Nephron progenitor cell (in vitro differentiated cells): Measurements from ENCODE around the gene FAM110D.

ENCODE experiments used
- DNase-seq: peaks from one replicate; pipeline ENCODE4 v3.0.0; 2021
- H3K27ac Mint-ChIP-seq: 2 replicates; pipeline ENCODE4 v1.8.0; 2021; ENCODE audit warnings: mild to moderate bottlenecking, moderate library complexity, mixed read lengths
- H3K27me3 Mint-ChIP-seq: 2 replicates; pipeline ENCODE4 v1.8.0; 2021; ENCODE audit warnings: mild to moderate bottlenecking, low read depth, mixed read lengths; ENCODE audit not compliant: poor library complexity
- H3K36me3 Mint-ChIP-seq: 2 replicates; pipeline ENCODE4 v1.8.0; 2021; ENCODE audit warnings: low read depth, mixed read lengths
- H3K4me1 Mint-ChIP-seq: 2 replicates; pipeline ENCODE4 v1.8.0; 2021; ENCODE audit warnings: mixed read lengths
- H3K4me3 Mint-ChIP-seq: 2 replicates; pipeline ENCODE4 v1.8.0; 2021; ENCODE audit warnings: mild to moderate bottlenecking, moderate library complexity, mixed read lengths
- H3K9me3 Mint-ChIP-seq: 2 replicates; pipeline ENCODE4 v1.8.0; 2021; ENCODE audit warnings: mild to moderate bottlenecking, moderate library complexity, mixed read lengths
- CTCF ChIP-seq: fragments of 200-600 bp; sonication (generic); IDR thresholded peaks from 2 replicates; pipeline ENCODE4 v1.5.0; 2021; ENCODE audit warnings: antibody characterized with exemption

FAM110D gene

GRCh38 chr1:26170472-26170821 lies 11.6 kb downstream of the FAM110D start:
- no peak for DNase-seq
- Mint-ChIP-seq H3K27ac (peak overlapping the region; percentile 79), H3K9me3 (no peaks in the 10 kb centered on the region), H3K4me3 (peak overlapping the region; percentile 89), H3K4me1 (peaks cover 51% of the 10 kb centered on the region), H3K27me3 (peaks cover 12% of the 10 kb centered on the region), H3K36me3 (no peaks in the 10 kb centered on the region)
- TF ChIP-seq CTCF: no peak

- Mint-ChIP-seq H3K4me3 (peak within 1 kb of the TSS; percentile 89), H3K36me3 (no peaks in the 10 kb centered on the region), H3K4me1 (peaks cover 42% of the 10 kb centered on the region), H3K9me3 (no peaks in the 10 kb centered on the region), H3K27ac (no peak within 1 kb of the TSS), H3K27me3 (peaks cover 10% of the 10 kb centered on the region)
- DNase-seq: no peak
- no peak for TF ChIP-seq CTCF
Observed at GRCh38 chr1:26171084-26172072, 12.5 kb downstream of the FAM110D start, which contains the start of gene ZNF593OS. ZNF593OS (minus strand) TSS chr1:26171832; CDS start chr1:26171661, 171 bp downstream.

GRCh38 chr1:26175346-26175745 lies 16.5 kb downstream of the FAM110D start:
- Mint-ChIP-seq H3K9me3 (no peaks in the 10 kb centered on the region), H3K4me3 (no peak overlapping the region), H3K27ac (peak overlapping the region; percentile 32), H3K36me3 (no peaks in the 10 kb centered on the region), H3K27me3 (no peaks in the 10 kb centered on the region), H3K4me1 (peaks cover 34% of the 10 kb centered on the region)
- no peak for DNase-seq
- TF ChIP-seq CTCF: no peak

GRCh38 chr1:26177182-26177684 lies 18.4 kb downstream of the FAM110D start, which contains the start of gene CNKSR1:
CNKSR1 (plus strand) TSS chr1:26177491; CDS start chr1:26177548, 57 bp downstream.
- Mint-ChIP-seq H3K9me3 (no peaks in the 10 kb centered on the region), H3K27ac (no peak within 1 kb of the TSS), H3K4me1 (peaks cover 29% of the 10 kb centered on the region), H3K36me3 (no peaks in the 10 kb centered on the region), H3K27me3 (no peaks in the 10 kb centered on the region), H3K4me3 (peak within 1 kb of the TSS; percentile 67)
- no peak for DNase-seq
- TF ChIP-seq CTCF: no peak

- Mint-ChIP-seq H3K27me3 (no peaks in the 10 kb centered on the region), H3K4me3 (no peak overlapping the region), H3K9me3 (no peaks in the 10 kb centered on the region), H3K27ac (no peak overlapping the region), H3K36me3 (no peaks in the 10 kb centered on the region), H3K4me1 (peaks cover 30% of the 10 kb centered on the region)
- no peak for TF ChIP-seq CTCF
- DNase-seq: no peak
Observed at GRCh38 chr1:26180010-26180506, 21.2 kb downstream of the FAM110D start.
